Transverse colon (tissue), 4 donors: ENCODE data around the gene COL21A1.

Experiments
- POLR2A ChIP-seq: fragments of 450-650 bp; IDR thresholded peaks from one replicate; pipeline ENCODE4 v1.6.1; 2016; ENCODE audit warnings: antibody characterized with exemption, mild to moderate bottlenecking, moderate library complexity
- POLR2AphosphoS5 ChIP-seq, 3 donors: sonication (generic); formaldehyde crosslinking; IDR thresholded peaks; one replicate each; pipeline ENCODE4 v1.6.1; 2016; ENCODE audit warnings: antibody characterized with exemption in 3 of 3
- TF ChIP-seq, protein P1 (sequence below), 5 experiments: fragments of 200-600 bp in 3 of 5; fragments of 450-650 bp in 2 of 5; sonication (generic) in 3 of 5; IDR thresholded peaks; 1 replicate in 2 of 5; 2 replicates in 3 of 5; pipeline ENCODE4 v1.5.1; 2016 to 2017; ENCODE audit warnings: antibody characterized with exemption in 5 of 5, inconsistent platforms in 3 of 5, mild to moderate bottlenecking in 2 of 5, moderate library complexity in 1 of 5

DNA sequence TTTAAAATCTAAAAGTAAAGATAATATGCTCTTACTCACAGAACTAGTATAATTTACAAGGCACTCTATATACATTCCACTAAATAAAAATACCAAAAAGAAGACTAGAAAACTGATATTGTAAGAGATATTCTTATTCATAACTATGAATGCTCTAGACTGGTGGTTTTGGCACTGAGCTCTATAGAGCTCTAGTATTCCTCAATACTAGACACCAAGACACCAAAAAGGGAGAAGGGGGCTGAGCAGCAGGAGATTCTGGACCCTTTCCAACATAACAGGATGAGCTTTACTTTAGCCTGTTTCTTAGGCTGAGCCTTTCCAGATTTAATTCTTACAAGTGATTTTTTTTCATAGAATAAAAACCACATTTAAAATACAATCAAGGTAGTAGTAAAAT lies 173.6 kb downstream of the COL21A1 start:
- TF ChIP-seq POLR2AphosphoS5 (IDR thresholded peaks at IDR 0.05), result no peak
- TF ChIP-seq POLR2A, result no peak
- TF ChIP-seq, protein P1, sequence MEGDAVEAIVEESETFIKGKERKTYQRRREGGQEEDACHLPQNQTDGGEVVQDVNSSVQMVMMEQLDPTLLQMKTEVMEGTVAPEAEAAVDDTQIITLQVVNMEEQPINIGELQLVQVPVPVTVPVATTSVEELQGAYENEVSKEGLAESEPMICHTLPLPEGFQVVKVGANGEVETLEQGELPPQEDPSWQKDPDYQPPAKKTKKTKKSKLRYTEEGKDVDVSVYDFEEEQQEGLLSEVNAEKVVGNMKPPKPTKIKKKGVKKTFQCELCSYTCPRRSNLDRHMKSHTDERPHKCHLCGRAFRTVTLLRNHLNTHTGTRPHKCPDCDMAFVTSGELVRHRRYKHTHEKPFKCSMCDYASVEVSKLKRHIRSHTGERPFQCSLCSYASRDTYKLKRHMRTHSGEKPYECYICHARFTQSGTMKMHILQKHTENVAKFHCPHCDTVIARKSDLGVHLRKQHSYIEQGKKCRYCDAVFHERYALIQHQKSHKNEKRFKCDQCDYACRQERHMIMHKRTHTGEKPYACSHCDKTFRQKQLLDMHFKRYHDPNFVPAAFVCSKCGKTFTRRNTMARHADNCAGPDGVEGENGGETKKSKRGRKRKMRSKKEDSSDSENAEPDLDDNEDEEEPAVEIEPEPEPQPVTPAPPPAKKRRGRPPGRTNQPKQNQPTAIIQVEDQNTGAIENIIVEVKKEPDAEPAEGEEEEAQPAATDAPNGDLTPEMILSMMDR (IDR thresholded peaks at IDR 0.05), result no peak
